Colonic mucosa (tissue), 4 donors: ENCODE data around the gene BCKDHB. TPM values are rescaled to one million over a fixed set of nuclear protein-coding genes. Genes with fewer than 3 reads are reported as not detected.
"Not testable (repeated sequence)": the region's sequence is repeated elsewhere in the genome, so short reads cannot be mapped to it uniquely, and the experiment has no call there.

Experiments used
- DNase-seq: peaks from one replicate; pipeline ENCODE4 v3.0.0-alpha.2; 2020
- H3K27ac ChIP-seq: fragments of 200-600 bp; one replicate; pipeline ENCODE4 v1.8.0; 2021
- H3K27me3 ChIP-seq: fragments of 200-600 bp; one replicate; pipeline ENCODE4 v1.8.0; 2021
- H3K36me3 ChIP-seq: fragments of 200-600 bp; one replicate; pipeline ENCODE4 v1.8.0; 2021
- H3K4me1 ChIP-seq: fragments of 200-600 bp; one replicate; pipeline ENCODE4 v1.8.0; 2021; ENCODE audit warnings: mild to moderate bottlenecking
- H3K4me3 ChIP-seq: fragments of 200-600 bp; one replicate; pipeline ENCODE4 v1.8.0; 2021
- H3K9ac ChIP-seq, 2 donors: one replicate each; pipeline ENCODE4 v1.7.0; 2013; ENCODE audit warnings: control low read depth in 2 of 2, low read depth in 2 of 2, low read length in 2 of 2
- H3K9me3 ChIP-seq: fragments of 200-600 bp; one replicate; pipeline ENCODE4 v1.8.0; 2021
- CTCF ChIP-seq: fragments of 200-600 bp; IDR thresholded peaks from one replicate; pipeline ENCODE4 v1.8.0; 2022; ENCODE audit warnings: antibody characterized with exemption, mild to moderate bottlenecking
- intact Hi-C: fragments of 100-400 bp; cut with DNase I; formaldehyde crosslinking; loops from one replicate; pipeline ENCODE4 v1.14.1; 2022
- total RNA-seq, 2 donors: library from RNA; stranded (reverse); fragmentation: NEBNext Ultra II Directional in 1 of 2; extraction: Animal tissue kit (Norgen Biotek cat#: 25700) in 1 of 2; gene quantifications; one replicate each; pipeline ENCODE4 v1.2.1, GENCODE V29; 2021
- donor health status: healthy.
- donor health status: DM: no; HTN: no; CAD: no.
- donor health status: DM: no; HTN: no; CAD: no.

The BCKDHB gene
- total RNA-seq, 2 donors from 2014 or later: 27.4 to 47.1 TPM

- Histone ChIP-seq H3K9ac (no peak overlapping the region), H3K4me1 (no peaks in the 10 kb centered on the region), H3K9me3 (no peaks in the 10 kb centered on the region), H3K27ac (no peak overlapping the region), H3K36me3 (no peaks in the 10 kb centered on the region), H3K4me3 (no peak overlapping the region), H3K27me3 (no peaks in the 10 kb centered on the region)
- no peak for DNase-seq
- intact Hi-C loops: no loop called here
- TF ChIP-seq CTCF: no peak
These were observed 98.9 kb downstream of the BCKDHB start for GRCh38 chr6:80205404-80205803.

GRCh38 chr6:80206758-80207157 lies 100.3 kb downstream of the BCKDHB start:
- H3K9me3 ChIP-seq: no peaks in the 10 kb centered on the region
- no peaks in the 10 kb centered on the region for H3K36me3 ChIP-seq
- H3K9ac ChIP-seq: no peak overlapping the region
- no peak for DNase-seq
- no peaks in the 10 kb centered on the region for H3K27me3 ChIP-seq
- no peak overlapping the region for H3K27ac ChIP-seq
- no peaks in the 10 kb centered on the region for H3K4me1 ChIP-seq
- no peak overlapping the region for H3K4me3 ChIP-seq
- no peak for TF ChIP-seq CTCF
- intact Hi-C loops: no loop called here

- Histone ChIP-seq H3K27ac (no peak overlapping the region), H3K4me1 (no peaks in the 10 kb centered on the region), H3K9ac (no peak overlapping the region), H3K27me3 (no peaks in the 10 kb centered on the region), H3K4me3 (no peak overlapping the region), H3K9me3 (no peaks in the 10 kb centered on the region), H3K36me3 (no peaks in the 10 kb centered on the region)
- no peak for DNase-seq
- TF ChIP-seq CTCF: no peak
- intact Hi-C loops: no loop called here
These were observed 103.0 kb downstream of the BCKDHB start for GRCh38 chr6:80209430-80209829.

GRCh38 chr6:80210618-80211017 lies 104.1 kb downstream of the BCKDHB start:
- no peak overlapping the region for H3K27ac ChIP-seq
- no peaks in the 10 kb centered on the region for H3K9me3 ChIP-seq
- H3K4me1 ChIP-seq: no peaks in the 10 kb centered on the region
- H3K36me3 ChIP-seq: no peaks in the 10 kb centered on the region
- TF ChIP-seq CTCF: no peak
- no peak for DNase-seq
- H3K27me3 ChIP-seq: no peaks in the 10 kb centered on the region
- no peak overlapping the region for H3K9ac ChIP-seq
- H3K4me3 ChIP-seq: no peak overlapping the region
- intact Hi-C loops: no loop called here

GRCh38 chr6:80211286-80211685 lies 104.8 kb downstream of the BCKDHB start:
- TF ChIP-seq CTCF: no peak
- DNase-seq: no peak
- no peak overlapping the region for H3K4me3 ChIP-seq
- no peak overlapping the region for H3K27ac ChIP-seq
- intact Hi-C loops: no loop called here
- H3K27me3 ChIP-seq: no peaks in the 10 kb centered on the region
- H3K9ac ChIP-seq: no peak overlapping the region
- no peaks in the 10 kb centered on the region for H3K4me1 ChIP-seq
- H3K9me3 ChIP-seq: no peaks in the 10 kb centered on the region
- no peaks in the 10 kb centered on the region for H3K36me3 ChIP-seq

GRCh38 chr6:80211890-80212289 lies 105.4 kb downstream of the BCKDHB start:
- H3K27me3 ChIP-seq, intact Hi-C loops, H3K9me3 ChIP-seq, DNase-seq, H3K4me1 ChIP-seq, H3K9ac ChIP-seq, H3K27ac ChIP-seq, H3K36me3 ChIP-seq, H3K4me3 ChIP-seq: not testable (repeated sequence)
